ENCODE data around the gene FAM229B.
"Not testable (repeated sequence)": the region's sequence is repeated elsewhere in the genome, so short reads cannot be mapped to it uniquely, and the experiment has no call there.

Gene FAM229B

GRCh38 chr6:112065426-112065986 is 21.9 kb upstream of the FAM229B start:
- DNase-seq = no peak

GRCh38 chr6:112066606-112067005 is 20.8 kb upstream of the FAM229B start:
- DNase-seq = no peak

- DNase-seq = no peak
These were observed 5.8 kb upstream of the FAM229B start for GRCh38 chr6:112081569-112081968.

GRCh38 chr6:112085286-112086065 is 1.9 kb upstream of the FAM229B start:
- DNase-seq = no peak

- DNase-seq = no peak
These were observed 651 bp upstream of the FAM229B start for GRCh38 chr6:112086744-112087135.

- DNase-seq = no peak
These were observed 525 bp downstream of the FAM229B start for GRCh38 chr6:112087916-112088315.

GRCh38 chr6:112096901-112097300 is 9.5 kb downstream of the FAM229B start:
- no peak for DNase-seq

GRCh38 chr6:112100561-112100960 is 13.2 kb downstream of the FAM229B start:
- DNase-seq = no peak

- DNase-seq = not testable (repeated sequence)
These were observed 18.6 kb downstream of the FAM229B start for GRCh38 chr6:112106026-112106425.

GRCh38 chr6:112106562-112106961 is 19.2 kb downstream of the FAM229B start:
- DNase-seq = no peak

- DNase-seq = no peak
These were observed 21.9 kb downstream of the FAM229B start for GRCh38 chr6:112109262-112109661.

- no peak for DNase-seq
These were observed 26.0 kb downstream of the FAM229B start for GRCh38 chr6:112113431-112113830.

- DNase-seq = no peak
These were observed 26.5 kb downstream of the FAM229B start for GRCh38 chr6:112113918-112114317.

GRCh38 chr6:112114577-112115223 is 27.3 kb downstream of the FAM229B start:
- no peak for DNase-seq

GRCh38 chr6:112116221-112116620 is 28.8 kb downstream of the FAM229B start:
- no peak for DNase-seq

GRCh38 chr6:112117554-112117953 is 30.2 kb downstream of the FAM229B start:
- no peak for DNase-seq

- no peak for DNase-seq
These were observed 30.6 kb downstream of the FAM229B start for GRCh38 chr6:112118034-112118433.

GRCh38 chr6:112122756-112123155 is 35.4 kb downstream of the FAM229B start:
- DNase-seq = no peak

- no peak for DNase-seq
These were observed 36.6 kb downstream of the FAM229B start for GRCh38 chr6:112123982-112124381.

GRCh38 chr6:112128208-112128607 is 40.8 kb downstream of the FAM229B start:
- no peak for DNase-seq

- DNase-seq = no peak
These were observed 43.5 kb downstream of the FAM229B start for GRCh38 chr6:112130878-112131277.

- DNase-seq = no peak
These were observed 51.7 kb downstream of the FAM229B start for GRCh38 chr6:112139052-112139451.

- DNase-seq = no peak
These were observed 54.3 kb downstream of the FAM229B start for GRCh38 chr6:112141707-112142106.

All from NCI-H510A (cell line).